ENCODE data around the gene KIF24. TPM values are rescaled to one million over a fixed set of nuclear protein-coding genes. Genes with fewer than 3 reads are reported as not detected.

The KIF24 gene
- total RNA-seq, 1 donor from 2014 or later, result 0.21 TPM

GRCh38 chr9:34326690-34327089 lies 2.4 kb downstream of the KIF24 start:
- H3K27me3 ChIP-seq, result no peaks in the 10 kb centered on the region
- H3K4me3 ChIP-seq, result no peak overlapping the region
- peaks cover 0 to 6% of the 10 kb centered on the region in 2 donors for H3K4me1 ChIP-seq
- intact Hi-C loops (cut with DNase I), result loop anchor here (5.0 kb wide), 3 partner anchors 149 to 341 kb away; partner anchors contain the start of gene UBAP1
- no peaks in the 10 kb centered on the region for H3K9me3 ChIP-seq
- DNase-seq (ENCODE audit: low spot score in 2 of 2), result no peak
- TF ChIP-seq, protein P1, sequence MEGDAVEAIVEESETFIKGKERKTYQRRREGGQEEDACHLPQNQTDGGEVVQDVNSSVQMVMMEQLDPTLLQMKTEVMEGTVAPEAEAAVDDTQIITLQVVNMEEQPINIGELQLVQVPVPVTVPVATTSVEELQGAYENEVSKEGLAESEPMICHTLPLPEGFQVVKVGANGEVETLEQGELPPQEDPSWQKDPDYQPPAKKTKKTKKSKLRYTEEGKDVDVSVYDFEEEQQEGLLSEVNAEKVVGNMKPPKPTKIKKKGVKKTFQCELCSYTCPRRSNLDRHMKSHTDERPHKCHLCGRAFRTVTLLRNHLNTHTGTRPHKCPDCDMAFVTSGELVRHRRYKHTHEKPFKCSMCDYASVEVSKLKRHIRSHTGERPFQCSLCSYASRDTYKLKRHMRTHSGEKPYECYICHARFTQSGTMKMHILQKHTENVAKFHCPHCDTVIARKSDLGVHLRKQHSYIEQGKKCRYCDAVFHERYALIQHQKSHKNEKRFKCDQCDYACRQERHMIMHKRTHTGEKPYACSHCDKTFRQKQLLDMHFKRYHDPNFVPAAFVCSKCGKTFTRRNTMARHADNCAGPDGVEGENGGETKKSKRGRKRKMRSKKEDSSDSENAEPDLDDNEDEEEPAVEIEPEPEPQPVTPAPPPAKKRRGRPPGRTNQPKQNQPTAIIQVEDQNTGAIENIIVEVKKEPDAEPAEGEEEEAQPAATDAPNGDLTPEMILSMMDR (IDR thresholded peaks at IDR 0.05), result no peak
- H3K36me3 ChIP-seq, result no peaks in the 10 kb centered on the region
- no peak overlapping the region for H3K27ac ChIP-seq

DNA sequence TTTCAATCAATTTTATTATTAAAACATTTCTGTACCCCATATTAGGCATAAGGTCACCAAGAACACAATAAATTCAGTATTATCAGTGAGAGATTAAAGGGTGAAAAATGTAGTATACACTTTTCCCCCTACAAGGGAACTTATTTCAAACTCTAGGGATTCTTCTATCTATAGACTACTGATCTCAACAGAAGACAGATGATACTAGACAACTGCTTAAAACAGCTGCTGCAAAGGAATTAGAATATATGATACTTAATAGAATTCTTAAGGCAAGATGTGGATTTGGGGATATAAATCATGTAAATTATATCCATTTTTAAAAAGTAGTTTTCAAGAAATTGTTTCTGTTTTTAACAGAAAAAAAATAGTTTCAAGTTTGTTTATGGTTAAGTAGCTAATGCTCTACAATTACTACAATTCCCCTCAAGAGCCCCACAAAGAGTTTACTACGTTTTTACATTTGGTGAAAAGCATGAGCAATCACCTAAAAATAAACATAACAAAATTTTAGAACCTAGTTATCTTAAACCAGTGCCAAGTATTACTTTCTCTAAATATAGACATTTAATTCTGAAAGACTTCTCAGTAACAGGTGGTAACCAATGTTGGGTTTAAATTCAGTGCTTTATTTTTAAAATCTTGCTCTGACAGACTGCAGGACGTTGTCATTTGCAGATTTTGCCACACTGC lies 6.0 kb downstream of the KIF24 start:
- intact Hi-C loops (cut with DNase I), result no loop called here
- Histone ChIP-seq H3K4me1 (no peaks in the 10 kb centered on the region), H3K27ac (no peak overlapping the region), H3K9me3 (no peaks in the 10 kb centered on the region), H3K27me3 (no peaks in the 10 kb centered on the region), H3K4me3 (no peak overlapping the region), H3K36me3 (no peaks in the 10 kb centered on the region)
- TF ChIP-seq, protein P1 (IDR thresholded peaks at IDR 0.05), result no peak
- DNase-seq (ENCODE audit: low spot score in 2 of 2), result no peak

- no peak overlapping the region for H3K27ac ChIP-seq
- no peaks in the 10 kb centered on the region for H3K27me3 ChIP-seq
- no peak overlapping the region for H3K4me3 ChIP-seq
- no peaks in the 10 kb centered on the region for H3K4me1 ChIP-seq
- TF ChIP-seq, protein P1 (IDR thresholded peaks at IDR 0.05), result no peak
- no peaks in the 10 kb centered on the region for H3K9me3 ChIP-seq
- no peaks in the 10 kb centered on the region for H3K36me3 ChIP-seq
- DNase-seq (ENCODE audit: low spot score in 2 of 2), result no peak
- intact Hi-C loops (cut with DNase I), result no loop called here
These were observed 7.6 kb downstream of the KIF24 start for GRCh38 chr9:34321451-34321850.

GRCh38 chr9:34318163-34318790 lies 10.8 kb downstream of the KIF24 start:
- intact Hi-C loops (cut with DNase I), result no loop called here
- TF ChIP-seq, protein P1 (IDR thresholded peaks at IDR 0.05), result no peak
- Histone ChIP-seq H3K4me1 (no peaks in the 10 kb centered on the region), H3K4me3 (no peak overlapping the region), H3K9me3 (no peaks in the 10 kb centered on the region), H3K36me3 (no peaks in the 10 kb centered on the region), H3K27ac (no peak overlapping the region), H3K27me3 (no peaks in the 10 kb centered on the region)
- no peak for DNase-seq (ENCODE audit: low spot score in 2 of 2)

- intact Hi-C loops (cut with DNase I), result no loop called here
- H3K9me3 ChIP-seq, result no peaks in the 10 kb centered on the region
- TF ChIP-seq, protein P1 (IDR thresholded peaks at IDR 0.05), result no peak
- H3K4me1 ChIP-seq, result no peaks in the 10 kb centered on the region
- no peaks in the 10 kb centered on the region for H3K36me3 ChIP-seq
- H3K27ac ChIP-seq, result no peak overlapping the region
- H3K27me3 ChIP-seq, result no peaks in the 10 kb centered on the region
- no peak overlapping the region for H3K4me3 ChIP-seq
- DNase-seq (ENCODE audit: low spot score in 2 of 2), result no peak
These were observed 11.6 kb downstream of the KIF24 start for GRCh38 chr9:34317436-34317835.

All from ascending aorta (tissue), 2 donors.